A549 (cell line): ENCODE measurements around the gene TMSB4X. TPM values are rescaled to one million over a fixed set of nuclear protein-coding genes. Genes with fewer than 3 reads are reported as not detected.
"Not testable (repeated sequence)": the region's sequence is repeated elsewhere in the genome, so short reads cannot be mapped to it uniquely, and the experiment has no call there.

Experiments
- ATAC-seq, 2 experiments: fragments of 200-7000 bp in 1 of 2; fragments of >200 bp in 1 of 2; cut with Nextera tagmentation in 1 of 2; cut with Tn5 transposase in 1 of 2; 3 replicates each; pipeline versions ENCODE4 v1.8.0 to v1.9.1; 2018 to 2020; ENCODE audit warnings: mild to moderate bottlenecking in 1 of 2, moderate library complexity in 1 of 2
- CTCF ChIA-PET: fragments of 300-600 bp; sonication (Branson Sonifier 250); formaldehyde crosslinking; extraction: SDS; loops from one replicate; lab custom pipeline; 2021; ENCODE audit warnings: antibody characterized with exemption, inconsistent platforms; lab: Yijun Ruan, JAX
- POLR2A ChIA-PET: fragments of 350-600 bp; formaldehyde crosslinking; extraction: SDS; loops from one replicate; lab custom pipeline; 2021; ENCODE audit warnings: antibody characterized with exemption, inconsistent platforms; lab: Yijun Ruan, JAX
- DNase-seq, 2 experiments: peaks; one replicate each; pipeline versions ENCODE4 v3.0.0 to v3.0.0-alpha.2; 2011 to 2016; ENCODE audit warnings: low read depth in 1 of 2, low spot score in 1 of 2
- FAIRE-seq: peaks from 2 replicates; lab custom pipeline; 2011; peaks lifted over from hg19 to GRCh38; lab: Jason Lieb, UNC
- H3K27ac ChIP-seq, 2 experiments: fragments of >200 bp; sonication (Bioruptor Twin); formaldehyde crosslinking; 3 replicates each; pipeline ENCODE4 v1.5.1; 2016 to 2017
- H3K4me1 ChIP-seq: fragments of >200 bp; sonication (Bioruptor Twin); formaldehyde crosslinking; 3 replicates; pipeline ENCODE4 v1.6.1; 2016
- H3K4me2 ChIP-seq: fragments of >200 bp; sonication (Bioruptor Twin); formaldehyde crosslinking; 3 replicates; pipeline ENCODE4 v1.6.1; 2016
- H3K4me3 ChIP-seq: fragments of >200 bp; sonication (Bioruptor Twin); formaldehyde crosslinking; 3 replicates; pipeline ENCODE4 v1.5.1; 2016
- H3K9me3 ChIP-seq: fragments of >200 bp; sonication (Bioruptor Twin); formaldehyde crosslinking; 3 replicates; pipeline ENCODE4 v1.6.1; 2016
- CHD4 ChIP-seq: fragments of 200-600 bp; sonication (generic); IDR thresholded peaks from 2 replicates; pipeline ENCODE4 v1.6.1; 2016; ENCODE audit warnings: antibody characterized with exemption, mild to moderate bottlenecking, borderline replicate concordance
- FOSB ChIP-seq: fragments of 250-450 bp; sonication (Bioruptor Pico); IDR thresholded peaks from 2 replicates; pipeline ENCODE4 v1.5.0; 2020; ENCODE audit warnings: mild to moderate bottlenecking, moderate library complexity
- HDAC2 ChIP-seq: fragments of 200-600 bp; sonication (generic); IDR thresholded peaks from 2 replicates; pipeline ENCODE4 v1.6.1; 2016
- RAD21 ChIP-seq, 2 experiments: fragments of >200 bp in 1 of 2; sonication (Bioruptor Twin) in 1 of 2; formaldehyde crosslinking in 1 of 2; IDR thresholded peaks in 1 of 2; conservative IDR thresholded peaks in 1 of 2; 2 replicates in 1 of 2; 3 replicates in 1 of 2; pipeline ENCODE4 v1.6.1; 2012 to 2018; ENCODE audit warnings: inconsistent platforms in 1 of 2
- TFCP2L1 ChIP-seq: fragments of 250-450 bp; sonication (Bioruptor Pico); IDR thresholded peaks from 2 replicates; pipeline ENCODE4 v1.5.0; 2021; ENCODE audit warnings: mild to moderate bottlenecking
- ZNF302 ChIP-seq: fragments of 250-450 bp; sonication (Bioruptor Pico); IDR thresholded peaks from 2 replicates; pipeline ENCODE4 v1.9.0; 2021; ENCODE audit warnings: inconsistent platforms, mild to moderate bottlenecking, moderate library complexity
- WGBS: methylation state at CpG from one replicate; pipeline ENCODE4 v1.1.6; 2017; ENCODE audit errors: missing lambda C conversion rate; 5-methylcytosine and 5-hydroxymethylcytosine counted together
- polyA plus RNA-seq, 4 experiments: library from polyadenylated mRNA; depleted of rRNA in 3 of 4; stranded (reverse); fragments of >200 nt; fragmentation: RNase III in 1 of 4; extraction: RNeasy Plus Mini Kit Qiagen cat#74134 plus additional on column Dnase treatment in 1 of 4; gene quantifications; 2 replicates in 3 of 4; 3 replicates in 1 of 4; pipeline ENCODE4 v1.2.3, GENCODE V29; 2011 to 2017
- TF ChIP-seq, protein P1 (sequence below): fragments of >200 bp; sonication (Bioruptor Twin); formaldehyde crosslinking; IDR thresholded peaks from 3 replicates; pipeline ENCODE4 v1.5.1; 2016
- TF ChIP-seq, protein P2 (sequence below): IDR thresholded peaks from 2 replicates; pipeline ENCODE4 v1.6.1; 2012; ENCODE audit warnings: low read depth, borderline replicate concordance
- TF ChIP-seq, protein P3 (sequence below): fragments of >200 bp; sonication (Bioruptor Twin); formaldehyde crosslinking; IDR thresholded peaks from 2 replicates; pipeline ENCODE4 v1.6.1; 2016
- TF ChIP-seq, protein P4 (sequence below): IDR thresholded peaks from 2 replicates; pipeline ENCODE4 v1.6.1; 2012

TMSB4X gene
- polyA plus RNA-seq, 2 of the 4 experiments (the other 2 are of a cell fraction) = 3,130 to 7,447 TPM

DNA sequence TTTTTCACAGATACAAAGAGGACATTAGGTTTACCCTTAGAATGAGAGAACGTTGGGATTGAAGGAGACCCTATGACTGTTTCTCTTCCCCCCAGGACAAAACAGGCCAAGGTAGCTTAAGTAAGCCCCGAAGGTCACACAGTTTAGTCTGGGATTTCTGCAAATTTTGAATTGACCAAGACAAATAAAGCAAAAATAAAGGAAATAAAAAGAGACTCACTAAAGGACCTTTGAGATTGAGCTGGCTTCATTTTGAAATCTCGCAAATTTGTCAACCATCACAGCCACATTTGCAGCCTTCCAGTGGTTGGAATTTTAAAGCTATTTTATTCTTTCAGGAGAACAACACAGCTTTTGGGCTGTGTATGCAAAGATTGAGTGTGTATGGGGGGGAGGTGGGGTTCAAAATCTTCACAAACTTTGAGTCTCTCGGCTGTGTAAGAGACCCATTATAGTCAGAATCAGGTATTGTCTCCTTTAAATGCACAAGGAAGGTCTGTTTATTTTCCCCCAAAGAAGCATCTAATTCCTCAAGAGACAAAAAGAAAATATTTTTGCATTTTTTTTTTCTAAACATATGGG, 4.2 kb downstream of the TMSB4X start:
- Histone ChIP-seq H3K27ac (peak overlapping the region; percentile 97 to 99), H3K9me3 (no peaks in the 10 kb centered on the region), H3K4me2 (peak overlapping the region; percentile 91), H3K4me3 (no peak overlapping the region), H3K4me1 (peaks cover 30% of the 10 kb centered on the region)
- ChIA-PET CTCF (interaction anchor here (0.7 to 4.1 kb wide), 7 partner anchors 24 to 509 kb away, joined by 3 to 14 read pairs (median 4); no protein-coding TSS in a partner anchor), POLR2A (interaction anchor here (0.6 to 2.3 kb wide), 13 partner anchors 10 to 509 kb away, joined by 3 to 39 read pairs (median 5); no protein-coding TSS in a partner anchor)
- ATAC-seq = peak in 1 of 2 experiments; percentile 2; a peak in 2 of 6 replicates
- WGBS = 35% methylated on average over 4 of the region's 4 CpGs
- DNase-seq = no peak
- TF ChIP-seq FOSB (peak; percentile 38; the same call in 1 of the 2 replicates), RAD21 (conservative IDR thresholded peaks at IDR 0.05 in 1 of 2, IDR thresholded peaks at IDR 0.05 in 1 of 2) (peak in 1 of 2 experiments; percentile 4; a peak in 1 of 5 replicates)
- TF ChIP-seq, protein P1, sequence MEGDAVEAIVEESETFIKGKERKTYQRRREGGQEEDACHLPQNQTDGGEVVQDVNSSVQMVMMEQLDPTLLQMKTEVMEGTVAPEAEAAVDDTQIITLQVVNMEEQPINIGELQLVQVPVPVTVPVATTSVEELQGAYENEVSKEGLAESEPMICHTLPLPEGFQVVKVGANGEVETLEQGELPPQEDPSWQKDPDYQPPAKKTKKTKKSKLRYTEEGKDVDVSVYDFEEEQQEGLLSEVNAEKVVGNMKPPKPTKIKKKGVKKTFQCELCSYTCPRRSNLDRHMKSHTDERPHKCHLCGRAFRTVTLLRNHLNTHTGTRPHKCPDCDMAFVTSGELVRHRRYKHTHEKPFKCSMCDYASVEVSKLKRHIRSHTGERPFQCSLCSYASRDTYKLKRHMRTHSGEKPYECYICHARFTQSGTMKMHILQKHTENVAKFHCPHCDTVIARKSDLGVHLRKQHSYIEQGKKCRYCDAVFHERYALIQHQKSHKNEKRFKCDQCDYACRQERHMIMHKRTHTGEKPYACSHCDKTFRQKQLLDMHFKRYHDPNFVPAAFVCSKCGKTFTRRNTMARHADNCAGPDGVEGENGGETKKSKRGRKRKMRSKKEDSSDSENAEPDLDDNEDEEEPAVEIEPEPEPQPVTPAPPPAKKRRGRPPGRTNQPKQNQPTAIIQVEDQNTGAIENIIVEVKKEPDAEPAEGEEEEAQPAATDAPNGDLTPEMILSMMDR = no peak
- FAIRE-seq = no peak

DNA sequence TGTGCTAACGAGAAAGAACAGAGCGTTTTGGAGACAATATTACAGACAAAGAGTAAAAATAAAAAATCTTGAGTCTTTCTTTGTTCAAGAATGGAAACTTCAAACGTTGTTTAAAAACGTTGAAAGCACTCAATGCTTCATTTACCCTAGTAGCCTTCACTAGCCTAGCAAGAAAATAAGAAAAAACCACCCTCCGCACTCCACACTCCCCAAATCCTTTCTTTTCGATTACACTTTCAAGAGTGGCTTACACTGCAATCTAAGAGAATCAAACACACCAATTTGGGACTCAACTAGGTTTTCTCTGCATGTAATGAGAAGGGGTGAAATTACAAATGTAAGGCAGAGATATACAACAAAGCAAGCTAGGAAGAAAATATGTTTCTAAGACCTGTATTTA, 4.7 kb downstream of the TMSB4X start:
- FAIRE-seq (no peak), DNase-seq (no peak), ATAC-seq (no peak)
- ChIA-PET POLR2A (interaction anchor here (0.6 to 2.3 kb wide), 10 partner anchors 32 to 666 kb away, joined by 3 to 39 read pairs (median 6); no protein-coding TSS in a partner anchor), CTCF (interaction anchor here (0.7 to 4.1 kb wide), 4 partner anchors 25 to 508 kb away, joined by 3 to 14 read pairs (median 7); no protein-coding TSS in a partner anchor)
- no peak overlapping the region for H3K4me3 ChIP-seq
- peak overlapping the region; percentile 97 to 99 for H3K27ac ChIP-seq
- H3K9me3 ChIP-seq = no peaks in the 10 kb centered on the region
- peaks cover 33% of the 10 kb centered on the region for H3K4me1 ChIP-seq
- 39% methylated on average over 6 of the region's 6 CpGs for whole genome bisulfite sequencing
- H3K4me2 ChIP-seq = peak overlapping the region; percentile 91
- TF ChIP-seq TFCP2L1 = no peak
- TF ChIP-seq, protein P2, sequence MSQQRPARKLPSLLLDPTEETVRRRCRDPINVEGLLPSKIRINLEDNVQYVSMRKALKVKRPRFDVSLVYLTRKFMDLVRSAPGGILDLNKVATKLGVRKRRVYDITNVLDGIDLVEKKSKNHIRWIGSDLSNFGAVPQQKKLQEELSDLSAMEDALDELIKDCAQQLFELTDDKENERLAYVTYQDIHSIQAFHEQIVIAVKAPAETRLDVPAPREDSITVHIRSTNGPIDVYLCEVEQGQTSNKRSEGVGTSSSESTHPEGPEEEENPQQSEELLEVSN = no peak
- TF ChIP-seq, protein P3, sequence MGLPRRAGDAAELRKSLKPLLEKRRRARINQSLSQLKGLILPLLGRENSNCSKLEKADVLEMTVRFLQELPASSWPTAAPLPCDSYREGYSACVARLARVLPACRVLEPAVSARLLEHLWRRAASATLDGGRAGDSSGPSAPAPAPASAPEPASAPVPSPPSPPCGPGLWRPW = no peak
- no peak for TF ChIP-seq HDAC2
- TF ChIP-seq, protein P4, sequence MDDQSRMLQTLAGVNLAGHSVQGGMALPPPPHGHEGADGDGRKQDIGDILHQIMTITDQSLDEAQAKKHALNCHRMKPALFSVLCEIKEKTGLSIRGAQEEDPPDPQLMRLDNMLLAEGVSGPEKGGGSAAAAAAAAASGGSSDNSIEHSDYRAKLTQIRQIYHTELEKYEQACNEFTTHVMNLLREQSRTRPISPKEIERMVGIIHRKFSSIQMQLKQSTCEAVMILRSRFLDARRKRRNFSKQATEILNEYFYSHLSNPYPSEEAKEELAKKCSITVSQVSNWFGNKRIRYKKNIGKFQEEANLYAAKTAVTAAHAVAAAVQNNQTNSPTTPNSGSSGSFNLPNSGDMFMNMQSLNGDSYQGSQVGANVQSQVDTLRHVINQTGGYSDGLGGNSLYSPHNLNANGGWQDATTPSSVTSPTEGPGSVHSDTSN = no peak

DNA sequence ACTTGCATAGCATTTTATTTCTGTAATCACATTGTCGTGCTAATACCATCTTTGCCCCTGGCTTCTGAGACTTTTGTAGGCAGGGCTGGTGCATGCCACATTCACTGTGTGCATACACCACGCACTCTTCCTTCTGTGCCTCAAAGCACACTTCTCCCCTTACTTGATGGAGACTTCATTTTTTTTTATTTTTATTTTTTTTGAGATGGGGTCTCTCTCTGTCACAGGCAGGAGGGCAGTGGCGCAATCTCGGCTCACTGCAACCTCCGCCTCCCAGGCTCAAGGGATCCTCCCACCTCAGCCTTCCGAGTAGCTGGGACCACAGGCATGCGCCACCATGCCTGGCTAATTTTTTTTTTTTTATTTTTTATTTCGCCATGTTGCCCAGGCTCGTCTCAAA, 5.1 kb downstream of the TMSB4X start:
- peak overlapping the region; percentile 97 to 99 for H3K27ac ChIP-seq

DNA sequence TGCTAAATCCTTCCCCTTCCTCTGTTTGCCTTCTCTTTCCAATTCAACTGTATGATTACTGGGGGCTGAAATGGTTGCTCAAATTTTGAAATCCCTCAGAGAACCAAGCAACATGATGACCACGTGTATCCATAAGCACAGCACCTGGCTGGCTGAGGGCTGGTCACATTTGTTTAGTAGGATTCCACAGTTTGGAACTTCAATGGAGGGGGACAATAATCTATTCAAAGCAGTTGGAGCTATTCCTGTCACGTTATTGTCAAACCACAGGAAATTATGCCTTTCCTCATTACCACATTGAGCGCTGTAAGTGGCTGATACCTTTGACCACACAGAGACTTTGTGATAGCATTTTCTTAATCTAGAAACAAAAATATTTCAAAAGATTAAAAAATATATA, 7.0 kb downstream of the TMSB4X start:
- Histone ChIP-seq H3K4me3 (no peak overlapping the region), H3K4me1 (peaks cover 44% of the 10 kb centered on the region), H3K9me3 (peaks cover 3% of the 10 kb centered on the region; the same call in 1 of the 3 replicates), H3K4me2 (no peak overlapping the region), H3K27ac (peak overlapping the region; percentile 97 to 99)
- no peak for ATAC-seq
- FAIRE-seq = no peak
- ChIA-PET CTCF (interaction anchor here (2.0 kb wide), 1 partner anchor 35 kb away, joined by 11 read pairs; no protein-coding TSS in a partner anchor), POLR2A (no interaction called here)
- WGBS = 93% methylated on average over 3 of the region's 3 CpGs
- DNase-seq = no peak
- no peak for TF ChIP-seq ZNF302
- no peak for TF ChIP-seq CHD4
- TF ChIP-seq, all 56 proteins: peak for 0

More for the DNA sequence above, 5.1 kb downstream of the TMSB4X start:
- 90% methylated on average over 9 of the region's 9 CpGs for WGBS
- not testable (repeated sequence) for H3K9me3 ChIP-seq, H3K4me3 ChIP-seq, FAIRE-seq, DNase-seq
- CTCF ChIA-PET = interaction anchor here (0.6 to 4.1 kb wide), 3 partner anchors 74 to 508 kb away, joined by 3 to 14 read pairs (median 3); no protein-coding TSS in a partner anchor
- Histone ChIP-seq H3K4me2 (peak overlapping the region; percentile 91), H3K4me1 (peaks cover 37% of the 10 kb centered on the region)
- ATAC-seq = peak in 1 of 2 experiments; percentile 8; a peak in 2 of 6 replicates
- POLR2A ChIA-PET = interaction anchor here (1.2 kb wide), 1 partner anchor 666 kb away, joined by 3 read pairs; no protein-coding TSS in a partner anchor
